Left hindlimb (tissue), 1 donor: ENCODE measurements around the gene MICALL2.

Source experiments
- DNase-seq: peaks from one replicate; pipeline ENCODE4 v3.0.0-alpha.2; 2018

The MICALL2 gene

DNA sequence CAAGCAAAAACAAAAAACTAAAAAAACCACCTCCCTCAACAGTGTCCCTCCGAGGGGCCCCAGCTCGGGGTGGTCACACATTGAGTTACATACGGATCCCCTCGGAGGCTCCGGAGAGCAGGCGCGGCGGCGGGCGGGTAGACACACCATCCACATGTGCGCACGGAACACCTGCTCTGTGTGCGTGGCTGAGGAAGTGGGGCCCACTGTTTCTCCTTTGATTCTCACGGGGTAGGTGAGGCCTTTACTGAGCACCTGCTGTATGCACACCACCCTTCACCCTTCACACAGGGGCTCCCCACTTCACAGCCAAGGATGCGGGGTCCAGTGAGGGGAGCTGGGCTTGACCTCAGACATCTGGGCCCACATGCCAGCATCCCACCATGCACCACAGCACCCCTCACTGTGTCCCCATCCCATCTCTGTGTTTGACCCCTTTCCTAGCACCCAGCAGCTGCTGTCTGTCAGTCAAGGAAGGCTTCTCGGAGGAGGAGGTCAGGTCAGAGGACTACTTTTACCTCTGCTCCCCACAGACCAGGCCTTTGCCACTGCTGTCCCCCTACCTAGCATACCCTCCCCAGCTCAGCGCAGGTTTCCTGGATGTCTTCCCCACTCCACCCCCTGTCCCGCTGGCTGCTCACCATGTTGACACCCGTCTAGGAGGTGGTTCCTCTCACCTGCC, 71.1 kb downstream of the MICALL2 start:
- no peak for DNase-seq

DNA sequence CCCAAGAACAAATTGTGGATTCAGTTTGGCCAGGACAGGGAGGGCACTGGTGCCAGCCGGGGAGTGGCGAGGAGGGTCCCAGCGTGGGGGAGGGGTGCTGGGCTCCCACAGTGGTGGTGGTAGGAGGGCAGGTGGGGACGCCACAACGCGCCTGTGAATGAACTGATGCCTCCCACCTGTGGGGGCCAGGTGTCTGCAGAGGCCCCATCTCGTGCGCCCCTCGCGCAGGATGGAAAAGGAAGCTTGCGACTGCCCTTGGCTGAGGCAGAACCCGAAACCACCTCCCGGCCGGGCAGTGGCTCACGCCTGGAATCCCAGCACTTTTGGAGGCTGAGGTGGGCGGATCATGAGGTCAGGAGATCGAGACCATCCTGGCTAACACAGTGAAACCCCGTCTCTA, 72.0 kb downstream of the MICALL2 start:
- DNase-seq = no peak

DNA sequence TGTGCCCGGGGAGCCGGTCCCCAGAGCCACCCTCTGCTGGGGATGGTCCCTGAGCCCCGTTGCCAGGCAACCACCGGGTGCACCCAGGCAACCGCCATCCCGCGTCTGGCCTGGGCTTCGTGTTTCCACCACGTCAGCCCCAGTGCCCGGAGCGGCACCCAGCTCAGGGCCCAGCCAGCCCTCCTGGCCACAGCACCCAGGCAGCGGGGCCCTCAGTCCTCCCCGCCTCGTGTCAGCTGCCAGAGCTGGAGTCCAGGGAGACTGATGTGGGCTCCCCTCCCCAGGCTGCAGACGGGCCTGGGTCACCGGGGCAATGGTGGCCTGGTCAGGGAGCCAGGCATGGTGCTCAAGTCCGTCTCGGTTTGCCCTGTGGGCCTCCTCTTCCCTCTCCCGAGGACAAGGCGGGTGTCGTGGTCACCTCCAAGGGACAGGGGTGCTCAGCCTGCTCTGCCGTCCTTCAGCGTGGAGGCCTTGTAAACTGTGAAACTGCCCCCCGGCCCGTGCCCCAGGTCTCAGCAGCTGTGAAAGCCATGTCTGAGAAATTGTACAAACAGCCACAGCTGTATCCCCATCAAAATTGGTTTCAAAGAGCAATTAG, 72.5 kb downstream of the MICALL2 start:
- no peak for DNase-seq

DNA sequence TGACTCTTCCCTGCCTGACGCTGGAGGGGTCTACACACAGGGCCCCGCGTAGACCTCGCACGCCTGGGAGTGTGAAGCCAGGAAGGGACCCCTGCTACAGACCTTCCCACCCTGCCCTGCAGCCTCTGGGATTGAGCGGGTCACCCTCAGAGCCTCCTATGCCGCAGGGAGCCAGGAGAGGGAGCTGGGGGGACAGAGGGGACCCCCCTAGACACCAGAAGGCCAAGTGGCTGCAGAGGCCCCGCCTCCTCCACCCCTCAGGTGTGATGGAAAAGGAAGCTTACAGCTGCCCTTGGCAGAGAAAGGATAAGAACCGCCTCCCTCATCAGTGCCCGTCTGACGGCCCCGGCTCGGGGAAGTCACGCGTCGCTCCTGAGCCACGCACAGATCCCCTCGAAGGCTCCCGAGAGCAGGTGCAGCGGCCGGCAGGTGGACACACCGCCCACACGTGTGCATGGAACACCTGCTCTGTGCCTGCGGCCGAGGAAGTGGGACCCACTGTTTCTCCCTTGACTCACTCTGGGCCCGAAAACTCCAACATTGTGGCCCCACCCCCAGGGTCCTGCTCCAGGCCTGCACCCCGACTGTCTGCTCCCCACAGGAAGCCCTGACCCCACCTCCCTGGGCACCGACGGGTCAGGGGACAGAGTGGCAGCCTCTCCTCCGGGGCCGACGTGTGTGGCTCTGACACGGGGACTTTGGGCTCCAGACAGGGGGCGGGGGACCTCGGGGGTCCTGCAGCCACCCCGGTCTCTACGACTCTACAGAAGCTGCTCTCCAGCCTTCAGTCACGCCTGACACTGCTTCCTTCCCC, 73.3 kb downstream of the MICALL2 start:
- DNase-seq = no peak

DNA sequence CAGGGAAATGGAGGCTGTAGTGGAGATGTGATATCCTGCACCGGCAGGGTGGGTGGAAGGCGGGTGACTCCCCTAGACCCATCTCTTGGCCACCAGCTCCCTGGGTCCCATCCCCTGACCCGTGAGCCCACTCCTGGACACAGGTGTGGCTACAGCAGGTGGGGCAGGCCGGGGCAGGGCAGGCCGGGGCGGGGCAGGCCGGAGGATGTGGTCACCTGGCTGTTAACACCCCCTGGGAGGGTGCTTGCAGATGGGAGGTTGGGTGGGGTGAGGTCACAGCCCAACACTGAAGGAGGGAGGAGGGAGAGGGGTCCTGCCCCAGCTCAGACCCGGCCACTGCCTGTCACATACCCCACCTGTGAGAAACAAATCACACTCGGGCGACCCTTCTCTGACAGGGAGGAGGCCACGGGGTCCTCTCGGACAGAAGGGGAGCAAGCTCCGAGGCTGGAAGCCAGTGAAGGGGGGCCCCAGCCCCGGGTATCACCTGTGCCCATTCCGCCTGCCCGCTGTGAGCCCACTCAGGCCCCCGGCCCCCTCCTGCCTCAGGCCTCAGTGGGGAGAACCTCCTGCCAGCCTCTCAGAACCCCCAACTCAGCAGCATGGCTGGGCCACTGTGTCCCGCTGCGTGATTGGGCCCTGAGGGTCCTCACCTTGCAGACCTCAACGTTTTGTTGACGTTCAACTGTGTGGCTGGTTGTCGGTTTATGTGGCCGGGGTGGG, 74.0 kb downstream of the MICALL2 start:
- DNase-seq = no peak
